Cardiac fibroblast (primary cell): ENCODE measurements around the gene C10orf88.
A peak's percentile ranks its signal among the peaks of the same experiment; 100 is the strongest.

Experiments used
- DNase-seq, 2 donors: peaks; one replicate each; pipeline versions ENCODE4 v3.0.0 to v3.0.0-alpha.2; 2010; ENCODE audit warnings: low read depth in 2 of 2
- H3K4me3 ChIP-seq, 2 donors: replicated peaks in 1 of 2; 1 replicate in 1 of 2; 2 replicates in 1 of 2; pipeline ENCODE4 v1.5.1; 2011; ENCODE audit warnings: low read depth in 2 of 2, low read length in 2 of 2, mild to moderate bottlenecking in 2 of 2, moderate library complexity in 1 of 2
- TF ChIP-seq, protein P1 (sequence below): IDR thresholded peaks from one replicate; pipeline ENCODE4 v1.5.1; 2011; ENCODE audit warnings: low read depth, mild to moderate bottlenecking, low read length, inconsistent platforms

The C10orf88 gene

DNA sequence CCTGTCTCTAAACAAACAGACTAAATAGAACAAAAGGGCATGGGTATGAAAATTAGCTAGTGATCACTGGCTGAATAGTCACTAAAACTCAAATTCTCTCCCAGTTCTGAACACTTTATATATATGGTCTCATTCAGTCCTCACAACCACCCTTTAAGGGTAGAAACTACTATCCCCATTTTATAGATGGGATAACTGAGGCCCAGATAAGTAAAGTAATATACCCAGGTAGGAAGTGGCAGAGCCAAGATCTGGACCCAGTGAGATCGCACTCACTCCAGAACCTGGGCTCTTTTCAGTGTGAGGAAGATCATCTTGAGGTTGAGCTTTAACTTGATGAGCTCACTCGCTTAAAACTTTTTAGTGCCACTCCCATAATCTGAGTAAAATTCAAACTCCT lies 30.7 kb upstream of the C10orf88 start:
- no peak for DNase-seq
- H3K4me3 ChIP-seq, result no peak overlapping the region
- TF ChIP-seq, protein P1, sequence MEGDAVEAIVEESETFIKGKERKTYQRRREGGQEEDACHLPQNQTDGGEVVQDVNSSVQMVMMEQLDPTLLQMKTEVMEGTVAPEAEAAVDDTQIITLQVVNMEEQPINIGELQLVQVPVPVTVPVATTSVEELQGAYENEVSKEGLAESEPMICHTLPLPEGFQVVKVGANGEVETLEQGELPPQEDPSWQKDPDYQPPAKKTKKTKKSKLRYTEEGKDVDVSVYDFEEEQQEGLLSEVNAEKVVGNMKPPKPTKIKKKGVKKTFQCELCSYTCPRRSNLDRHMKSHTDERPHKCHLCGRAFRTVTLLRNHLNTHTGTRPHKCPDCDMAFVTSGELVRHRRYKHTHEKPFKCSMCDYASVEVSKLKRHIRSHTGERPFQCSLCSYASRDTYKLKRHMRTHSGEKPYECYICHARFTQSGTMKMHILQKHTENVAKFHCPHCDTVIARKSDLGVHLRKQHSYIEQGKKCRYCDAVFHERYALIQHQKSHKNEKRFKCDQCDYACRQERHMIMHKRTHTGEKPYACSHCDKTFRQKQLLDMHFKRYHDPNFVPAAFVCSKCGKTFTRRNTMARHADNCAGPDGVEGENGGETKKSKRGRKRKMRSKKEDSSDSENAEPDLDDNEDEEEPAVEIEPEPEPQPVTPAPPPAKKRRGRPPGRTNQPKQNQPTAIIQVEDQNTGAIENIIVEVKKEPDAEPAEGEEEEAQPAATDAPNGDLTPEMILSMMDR, result no peak

DNA sequence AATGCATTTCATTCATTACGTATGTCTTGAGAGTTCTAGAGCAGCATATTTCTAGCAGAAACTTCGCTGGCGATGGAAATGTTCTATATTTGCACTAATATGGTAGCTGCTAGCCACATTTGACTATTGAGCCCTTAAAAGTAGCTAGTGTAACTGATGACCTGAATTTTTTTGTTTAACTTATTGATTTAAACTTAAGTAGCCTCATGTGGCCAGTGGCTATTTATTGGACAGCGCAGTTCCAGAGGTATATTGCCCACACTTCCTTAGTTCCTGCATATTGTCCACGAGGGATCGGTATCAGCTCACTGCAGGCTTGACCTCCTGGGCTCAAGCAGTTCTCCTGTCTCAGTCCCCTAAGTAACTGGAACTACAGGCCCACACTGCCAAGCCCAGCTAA lies 29.9 kb upstream of the C10orf88 start:
- DNase-seq, result no peak
- TF ChIP-seq, protein P1, result no peak
- H3K4me3 ChIP-seq, result no peak overlapping the region

DNA sequence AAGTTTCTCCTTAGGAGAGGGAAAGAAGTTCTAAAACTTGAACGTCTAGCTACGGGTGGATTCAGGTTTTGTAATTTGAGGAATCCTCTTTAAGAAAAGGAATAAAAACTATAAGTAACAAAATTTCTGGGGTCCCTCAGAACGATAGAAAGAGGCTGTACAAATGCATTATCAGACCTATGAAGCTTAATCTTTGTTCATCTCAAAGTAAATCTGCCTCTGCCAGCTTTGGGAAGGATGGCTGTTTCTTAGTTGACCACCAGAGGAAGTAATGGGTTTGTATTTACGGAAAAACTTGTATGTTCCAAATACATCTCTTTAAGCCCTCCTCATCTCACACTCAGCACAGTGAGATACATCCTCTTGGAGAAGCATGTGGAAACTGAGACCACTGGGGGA lies 27.0 kb upstream of the C10orf88 start:
- peak overlapping the region; percentile 79 to 91 for H3K4me3 ChIP-seq
- TF ChIP-seq, protein P1, result peak; percentile 71
- peak; percentile 55 to 69 for DNase-seq

DNA sequence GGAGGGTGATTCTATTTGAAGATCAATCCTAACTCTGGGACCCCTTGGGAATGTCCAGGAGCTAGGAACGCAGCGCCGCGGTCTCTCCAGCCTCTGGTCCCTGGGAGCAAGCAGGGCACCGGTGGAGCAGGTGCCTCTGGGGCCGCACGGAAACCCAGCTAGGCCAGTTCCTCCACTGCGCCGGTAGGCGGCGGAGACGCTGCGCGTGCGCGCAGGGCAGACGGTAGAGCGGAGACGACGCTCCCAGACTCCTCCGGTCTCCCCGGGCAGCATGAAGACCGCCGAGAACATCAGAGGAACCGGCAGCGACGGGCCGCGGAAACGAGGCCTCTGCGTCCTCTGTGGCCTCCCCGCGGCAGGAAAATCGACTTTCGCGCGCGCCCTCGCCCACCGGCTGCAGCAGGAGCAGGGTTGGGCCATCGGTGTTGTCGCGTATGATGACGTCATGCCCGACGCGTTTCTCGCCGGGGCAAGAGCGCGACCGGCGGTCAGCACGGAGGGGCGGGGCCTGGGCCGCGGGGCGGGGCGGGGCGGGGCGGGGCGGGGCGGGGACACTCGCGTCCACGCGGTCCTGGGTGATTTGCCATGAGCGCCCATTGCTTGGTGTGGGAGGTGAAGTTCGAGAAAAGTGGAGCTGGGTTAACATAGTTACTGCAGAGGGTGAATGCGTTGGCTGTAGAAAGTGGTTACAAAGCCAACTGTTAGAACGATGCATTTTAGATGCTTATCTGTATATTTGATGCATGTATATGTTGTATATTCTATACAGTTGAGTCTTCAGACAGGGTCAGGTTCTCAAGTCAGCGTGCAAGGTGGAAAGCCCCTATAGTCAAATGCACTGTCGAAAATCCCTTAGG lies 26.4 kb upstream of the C10orf88 start, which contains the start of gene PSTK:
Gene PSTK (plus strand): TSS at position 193 of the 857 bp plus-strand sequence. CDS start 79 bp downstream, at position 272.
- peak; percentile 94 to 95 for DNase-seq
- TF ChIP-seq, protein P1, result peak; percentile 98
- peak within 1 kb of the TSS; percentile 79 to 91 for H3K4me3 ChIP-seq

DNA sequence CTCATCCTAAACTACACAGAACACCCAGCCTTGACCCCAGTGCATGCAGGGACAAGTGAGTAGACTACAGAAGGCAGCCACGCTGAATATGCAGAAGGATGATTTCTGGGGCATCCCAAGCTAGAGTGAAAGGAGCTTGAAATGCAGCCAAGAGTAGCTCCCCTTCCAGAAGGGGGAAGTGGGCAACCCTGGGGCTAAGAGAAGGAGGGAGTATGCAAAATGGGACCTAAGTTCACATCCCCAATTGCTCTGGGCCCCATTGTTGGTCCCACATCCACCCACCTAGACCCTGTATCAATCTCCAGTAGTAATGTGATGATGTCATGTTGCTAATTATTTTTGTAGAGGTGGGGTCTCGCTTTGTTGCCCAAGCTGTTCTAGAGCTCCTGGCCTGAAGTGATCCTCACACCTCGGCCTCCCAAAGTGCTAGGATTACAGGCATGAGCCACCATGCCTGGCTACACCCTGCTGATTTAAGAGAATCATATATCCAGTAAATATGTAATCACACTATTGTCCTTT lies 20.6 kb upstream of the C10orf88 start:
- TF ChIP-seq, protein P1, result no peak
- DNase-seq, result no peak
- no peak overlapping the region for H3K4me3 ChIP-seq

DNA sequence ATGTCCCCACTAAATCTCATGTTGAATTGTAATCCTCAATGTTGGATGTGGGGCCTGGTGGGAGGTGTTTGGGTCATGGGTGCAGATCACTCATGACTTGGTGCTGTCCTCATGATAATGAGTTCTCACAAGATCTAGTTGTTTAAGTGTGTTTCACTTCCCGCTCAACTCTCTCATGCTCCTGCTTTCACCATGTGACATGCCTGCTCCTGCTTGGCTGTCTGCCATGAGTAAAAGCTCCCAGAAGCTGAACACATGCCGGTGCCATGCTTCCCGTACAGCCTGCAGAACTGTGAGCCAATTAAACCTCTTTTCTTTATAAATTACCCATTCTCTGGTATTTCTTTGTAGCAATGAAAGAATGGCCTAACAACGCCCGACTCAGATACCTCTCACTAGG lies 20.0 kb upstream of the C10orf88 start:
- peak in 1 of 2 donors; percentile 10 for DNase-seq
- no peak overlapping the region for H3K4me3 ChIP-seq
- TF ChIP-seq, protein P1, result no peak
